Mesenchymal stem cell (in vitro differentiated cells and primary cell): ENCODE results near the gene PRKAR2B.
A peak's percentile ranks its signal among the peaks of the same experiment; 100 is the strongest.

Source experiments
- DNase-seq: peaks from one replicate; pipeline ENCODE4 v3.0.0-alpha.2; 2013
- H2AFZ ChIP-seq: one replicate; pipeline ENCODE4 v1.6.1; 2013; ENCODE audit warnings: low read depth, mild to moderate bottlenecking, control low read depth, inconsistent platforms, low read length, moderate library complexity
- H2AK5ac ChIP-seq: 2 replicates; pipeline ENCODE4 v1.6.1; 2013; ENCODE audit warnings: low read length, moderate library complexity, mild to moderate bottlenecking, inconsistent platforms; ENCODE audit not compliant: severe bottlenecking
- H2BK120ac ChIP-seq: one replicate; pipeline ENCODE4 v1.6.1; 2013; ENCODE audit warnings: low read depth, mild to moderate bottlenecking, inconsistent platforms, low read length, moderate library complexity
- H2BK12ac ChIP-seq, 2 experiments: one replicate each; pipeline ENCODE4 v1.6.1; 2013; ENCODE audit warnings: inconsistent platforms in 2 of 2, low read length in 2 of 2, mild to moderate bottlenecking in 2 of 2, moderate library complexity in 2 of 2, control low read depth in 1 of 2
- H2BK15ac ChIP-seq: one replicate; pipeline ENCODE4 v1.6.1; 2013; ENCODE audit warnings: mild to moderate bottlenecking, low read depth, inconsistent platforms; ENCODE audit not compliant: poor library complexity, severe bottlenecking
- H2BK5ac ChIP-seq: 2 replicates; pipeline ENCODE4 v1.6.1; 2013; ENCODE audit warnings: low read depth, mild to moderate bottlenecking, low read length, control low read depth, inconsistent platforms; ENCODE audit not compliant: poor library complexity, severe bottlenecking
- H3K14ac ChIP-seq, 2 experiments: one replicate each; pipeline ENCODE4 v1.6.1; 2013; ENCODE audit warnings: inconsistent platforms in 2 of 2, low read length in 2 of 2, control low read depth in 1 of 2, mild to moderate bottlenecking in 1 of 2, moderate library complexity in 1 of 2
- H3K18ac ChIP-seq, 2 experiments: one replicate each; pipeline ENCODE4 v1.6.1; 2013; ENCODE audit warnings: inconsistent platforms in 2 of 2, low read length in 2 of 2, control low read depth in 1 of 2, low read depth in 1 of 2, mild to moderate bottlenecking in 1 of 2
- H3K23ac ChIP-seq, 2 experiments: one replicate each; pipeline ENCODE4 v1.6.1; 2013; ENCODE audit warnings: inconsistent platforms in 2 of 2, low read length in 2 of 2, mild to moderate bottlenecking in 2 of 2, moderate library complexity in 2 of 2, control low read depth in 1 of 2
- H3K27ac ChIP-seq: 2 replicates; pipeline ENCODE4 v1.5.1; 2013; ENCODE audit warnings: mild to moderate bottlenecking, moderate library complexity, low read length, control low read depth, inconsistent platforms; ENCODE audit not compliant: poor library complexity, severe bottlenecking
- H3K27me3 ChIP-seq, 2 experiments: 2 replicates each; pipeline versions ENCODE4 v1.6.1 to v1.7.0; 2013; ENCODE audit warnings: low read length in 2 of 2, mild to moderate bottlenecking in 2 of 2, moderate library complexity in 2 of 2, control low read depth in 1 of 2, inconsistent platforms in 1 of 2; ENCODE audit not compliant: control insufficient read depth in 1 of 2, insufficient read depth in 1 of 2
- H3K36me3 ChIP-seq, 2 experiments: 2 replicates each; pipeline versions ENCODE4 v1.6.1 to v1.7.0; 2013; ENCODE audit warnings: low read length in 2 of 2, control low read depth in 1 of 2, inconsistent platforms in 1 of 2, low read depth in 1 of 2, mild to moderate bottlenecking in 1 of 2; ENCODE audit not compliant: insufficient read depth in 2 of 2, control insufficient read depth in 1 of 2
- H3K4ac ChIP-seq, 2 experiments: one replicate each; pipeline ENCODE4 v1.6.1; 2013; ENCODE audit warnings: inconsistent platforms in 2 of 2, low read length in 2 of 2, mild to moderate bottlenecking in 2 of 2, moderate library complexity in 2 of 2, control low read depth in 1 of 2, low read depth in 1 of 2
- H3K4me1 ChIP-seq: 2 replicates; pipeline ENCODE4 v1.6.1; 2013; ENCODE audit warnings: low read depth, low read length, control low read depth; ENCODE audit not compliant: control insufficient read depth, insufficient read depth
- H3K4me2 ChIP-seq: 2 replicates; pipeline ENCODE4 v1.6.1; 2013; ENCODE audit warnings: low read length, mild to moderate bottlenecking, inconsistent platforms; ENCODE audit not compliant: poor library complexity, severe bottlenecking
- H3K4me3 ChIP-seq, 2 experiments: 2 replicates each; pipeline versions ENCODE4 v1.5.1 to v1.7.0; 2013; ENCODE audit warnings: low read length in 2 of 2, mild to moderate bottlenecking in 2 of 2, control low read depth in 1 of 2, low read depth in 1 of 2; ENCODE audit not compliant: insufficient read depth in 1 of 2
- H3K79me1 ChIP-seq: replicated peaks from 2 replicates; pipeline ENCODE4 v1.6.1; 2013; ENCODE audit warnings: mild to moderate bottlenecking, control low read depth, low read length, inconsistent platforms; ENCODE audit not compliant: poor library complexity, severe bottlenecking
- H3K9ac ChIP-seq: 2 replicates; pipeline ENCODE4 v1.7.0; 2013; ENCODE audit warnings: mild to moderate bottlenecking, low read length, moderate library complexity
- H3K9me3 ChIP-seq: 2 replicates; pipeline ENCODE4 v1.7.0; 2013; ENCODE audit warnings: mild to moderate bottlenecking, low read length; ENCODE audit not compliant: control insufficient read depth
- H4K8ac ChIP-seq: one replicate; pipeline ENCODE4 v1.6.1; 2013; ENCODE audit warnings: inconsistent platforms, mild to moderate bottlenecking, low read length, moderate library complexity
- H4K91ac ChIP-seq: one replicate; pipeline ENCODE4 v1.6.1; 2013; ENCODE audit warnings: mild to moderate bottlenecking, low read length, inconsistent platforms
- WGBS: methylation state at CpG from one replicate; pipeline ENCODE4 v1.1.7; 2013; ENCODE audit warnings: mixed read lengths; 5-methylcytosine and 5-hydroxymethylcytosine counted together

PRKAR2B gene

DNA sequence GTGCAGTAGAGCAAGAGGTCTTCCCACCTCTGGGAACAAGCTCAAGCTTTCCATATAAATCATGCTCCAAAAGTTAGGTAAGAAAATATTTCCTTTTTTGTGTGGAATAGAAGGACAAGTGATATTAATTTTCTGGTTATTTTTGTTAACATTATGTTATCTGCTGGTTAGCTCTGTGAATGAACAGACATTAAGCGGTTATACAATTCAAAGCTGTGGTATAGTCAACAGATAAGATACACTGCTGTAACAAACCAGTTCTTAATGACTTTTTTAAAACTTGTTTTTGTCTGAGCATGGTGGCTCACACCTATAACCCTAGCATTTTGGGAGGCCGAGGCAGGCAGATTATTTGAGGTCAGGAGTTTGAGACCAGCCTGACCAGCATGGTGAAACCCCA, 43.0 kb upstream of the PRKAR2B start:
- Histone ChIP-seq H4K91ac (no peak overlapping the region), H3K4me2 (no peak overlapping the region), H2AFZ (no peak overlapping the region), H3K9ac (no peak overlapping the region), H3K9me3 (no peaks in the 10 kb centered on the region), H3K4ac (no peak overlapping the region), H3K79me1 (no peaks in the 10 kb centered on the region), H3K14ac (no peak overlapping the region), H2BK120ac (no peak overlapping the region), H2BK5ac (no peak overlapping the region), H3K27ac (no peak overlapping the region), H3K27me3 (peaks cover 0 to 5% of the 10 kb centered on the region in 2 experiments), H4K8ac (no peak overlapping the region), H2BK15ac (no peak overlapping the region), H3K4me3 (no peak overlapping the region), H2BK12ac (no peak overlapping the region), H2AK5ac (no peak overlapping the region), H3K4me1 (no peaks in the 10 kb centered on the region), H3K23ac (no peak overlapping the region), H3K18ac (no peak overlapping the region), H3K36me3 (no peaks in the 10 kb centered on the region)
- DNase-seq = no peak
- WGBS = 92% methylated on average over 2 of the region's 2 CpGs

DNA sequence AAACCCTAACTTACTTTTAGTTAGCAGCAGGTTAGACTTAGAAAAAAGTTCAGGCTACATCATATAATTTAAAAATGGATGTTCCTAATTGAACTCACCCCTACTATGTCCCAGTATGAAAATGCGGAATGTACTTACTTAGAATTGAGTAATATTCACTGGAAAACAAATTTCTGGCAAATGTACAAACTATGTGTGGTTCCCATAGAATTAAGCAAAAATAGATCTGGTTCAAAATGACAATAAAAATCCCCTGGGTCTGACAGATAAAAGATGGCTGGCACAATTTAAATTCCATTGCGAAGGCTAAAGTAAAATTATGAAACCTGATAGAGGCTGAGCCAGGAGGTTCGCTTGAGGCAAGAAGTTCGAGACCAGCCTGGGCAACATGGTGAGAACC, 42.4 kb upstream of the PRKAR2B start:
- no peak overlapping the region for H2AK5ac ChIP-seq
- no peak overlapping the region for H2BK15ac ChIP-seq
- WGBS = 96% methylated on average over 3 of the region's 4 CpGs
- no peak overlapping the region for H3K4ac ChIP-seq
- H2AFZ ChIP-seq = no peak overlapping the region
- H3K27me3 ChIP-seq = peaks cover 0 to 5% of the 10 kb centered on the region in 2 experiments
- H3K79me1 ChIP-seq = no peaks in the 10 kb centered on the region
- H2BK120ac ChIP-seq = no peak overlapping the region
- H3K9ac ChIP-seq = no peak overlapping the region
- H3K4me2 ChIP-seq = no peak overlapping the region
- DNase-seq = no peak
- H2BK5ac ChIP-seq = no peak overlapping the region
- no peaks in the 10 kb centered on the region for H3K36me3 ChIP-seq
- H3K18ac ChIP-seq = no peak overlapping the region
- H4K91ac ChIP-seq = no peak overlapping the region
- no peak overlapping the region for H3K14ac ChIP-seq
- H3K9me3 ChIP-seq = no peaks in the 10 kb centered on the region
- no peak overlapping the region for H4K8ac ChIP-seq
- no peak overlapping the region for H3K4me3 ChIP-seq
- H3K27ac ChIP-seq = no peak overlapping the region
- no peaks in the 10 kb centered on the region for H3K4me1 ChIP-seq
- no peak overlapping the region for H2BK12ac ChIP-seq
- no peak overlapping the region for H3K23ac ChIP-seq

DNA sequence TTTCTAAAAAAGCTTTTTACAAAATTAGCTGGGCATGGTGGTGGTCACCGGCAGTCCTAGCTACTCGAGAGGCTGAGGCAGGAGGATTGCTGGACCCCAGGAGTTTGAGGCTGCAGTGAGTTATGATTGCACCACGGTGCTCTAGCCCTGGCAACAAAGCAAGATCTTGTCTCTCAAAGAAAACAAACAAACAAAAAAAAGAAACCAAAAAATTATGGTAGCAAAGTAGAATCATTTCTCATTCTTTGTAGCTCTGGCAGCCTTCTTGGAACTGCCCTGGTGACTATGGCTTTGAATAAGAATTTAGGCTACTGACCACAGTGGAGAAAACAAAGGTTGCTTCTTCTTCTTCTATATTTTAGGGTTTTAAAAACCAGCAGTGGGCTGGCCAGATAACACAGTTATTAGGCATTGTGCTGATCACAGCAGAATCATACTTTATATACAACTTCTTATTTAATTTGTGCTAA, 41.9 kb upstream of the PRKAR2B start:
- no peak overlapping the region for H3K9ac ChIP-seq
- no peak overlapping the region for H3K14ac ChIP-seq
- no peaks in the 10 kb centered on the region for H3K9me3 ChIP-seq
- no peaks in the 10 kb centered on the region for H3K36me3 ChIP-seq
- H3K79me1 ChIP-seq = no peaks in the 10 kb centered on the region
- no peak overlapping the region for H2AK5ac ChIP-seq
- WGBS = 100% methylated on average over 2 of the region's 3 CpGs
- no peak overlapping the region for H4K8ac ChIP-seq
- H3K4me2 ChIP-seq = no peak overlapping the region
- H3K4me3 ChIP-seq = no peak overlapping the region
- no peak overlapping the region for H2AFZ ChIP-seq
- no peak for DNase-seq
- no peak overlapping the region for H4K91ac ChIP-seq
- no peak overlapping the region for H3K27ac ChIP-seq
- no peak overlapping the region for H3K23ac ChIP-seq
- no peak overlapping the region for H2BK12ac ChIP-seq
- no peak overlapping the region for H2BK120ac ChIP-seq
- no peaks in the 10 kb centered on the region for H3K4me1 ChIP-seq
- H3K18ac ChIP-seq = no peak overlapping the region
- no peak overlapping the region for H2BK5ac ChIP-seq
- H3K27me3 ChIP-seq = peaks cover 0 to 5% of the 10 kb centered on the region in 2 experiments
- H2BK15ac ChIP-seq = no peak overlapping the region
- no peak overlapping the region for H3K4ac ChIP-seq

DNA sequence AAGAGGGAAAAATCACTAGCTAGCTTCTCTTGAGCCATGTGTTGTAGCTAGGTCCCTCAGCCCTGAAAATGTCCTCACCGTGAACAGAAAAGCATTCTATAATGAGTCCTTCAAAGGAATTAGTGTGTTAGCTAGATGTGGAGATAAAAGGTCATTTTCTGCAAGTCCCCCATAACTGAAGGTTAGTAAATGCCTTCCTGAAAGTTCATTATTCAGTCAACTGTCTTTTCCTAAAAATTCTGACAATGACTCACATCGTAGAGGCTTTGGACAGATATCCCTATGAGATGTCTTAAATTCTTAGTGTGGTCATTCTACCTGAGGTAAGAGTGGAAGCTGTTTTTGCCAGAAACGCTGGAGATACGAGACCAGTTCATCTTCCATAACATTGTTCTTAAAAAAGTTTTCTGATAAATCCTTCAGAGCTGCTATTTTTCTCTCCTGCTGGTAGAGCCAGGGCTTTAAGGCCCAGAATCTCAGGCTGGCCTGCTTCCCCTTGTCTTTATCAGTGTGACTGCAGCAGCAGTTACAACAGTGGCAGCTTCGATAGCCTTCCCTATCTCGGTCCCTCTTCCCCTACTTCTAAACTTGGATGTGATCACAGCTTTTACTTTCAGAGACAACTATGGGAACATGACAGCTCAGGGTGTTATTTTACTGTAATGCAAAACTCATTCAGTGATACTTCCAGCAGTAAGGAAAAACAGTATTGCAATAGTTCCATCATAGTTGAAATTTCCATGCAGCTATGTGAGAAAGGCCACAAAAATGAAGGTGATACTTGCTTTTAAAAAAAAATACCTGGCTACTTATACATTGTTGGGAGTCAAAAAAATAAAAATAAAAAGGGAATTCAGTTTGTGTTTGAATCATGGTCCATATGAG, 37.3 kb upstream of the PRKAR2B start:
- 95% methylated on average over 6 of the region's 6 CpGs for WGBS
- H3K27ac ChIP-seq = no peak overlapping the region

More for the DNA sequence above, 37.3 kb upstream of the PRKAR2B start:
- Histone ChIP-seq H3K9me3 (no peaks in the 10 kb centered on the region), H3K4me2 (no peak overlapping the region), H3K9ac (no peak overlapping the region), H4K91ac (no peak overlapping the region), H2AK5ac (no peak overlapping the region), H3K14ac (no peak overlapping the region), H3K79me1 (no peaks in the 10 kb centered on the region), H3K36me3 (no peaks in the 10 kb centered on the region), H4K8ac (no peak overlapping the region), H3K4me3 (no peak overlapping the region), H3K4me1 (no peaks in the 10 kb centered on the region), H3K18ac (peak overlapping the region in 1 of 2 experiments; percentile 41), H3K27me3 (no peaks in the 10 kb centered on the region), H2AFZ (no peak overlapping the region), H3K23ac (no peak overlapping the region), H3K4ac (no peak overlapping the region), H2BK15ac (peak overlapping the region; percentile 19), H2BK12ac (no peak overlapping the region), H2BK120ac (no peak overlapping the region), H2BK5ac (no peak overlapping the region)
- DNase-seq = no peak
